DOHH2 (cell line): Measurements from ENCODE around the gene SYNDIG1.

ENCODE experiments used
- EZH2phosphoT487 ChIP-seq: fragments of 200-600 bp; sonication (generic); IDR thresholded peaks from 2 replicates; pipeline ENCODE4 v1.6.1; 2017; ENCODE audit warnings: borderline replicate concordance, mild to moderate bottlenecking, antibody characterized with exemption, low read length, moderate library complexity, mixed read lengths
- TF ChIP-seq, protein P1 (sequence below): fragments of 200-600 bp; sonication (generic); IDR thresholded peaks from one replicate; pipeline ENCODE4 v1.5.1; 2014; ENCODE audit warnings: antibody characterized with exemption, mild to moderate bottlenecking, low read depth, low read length; ENCODE audit not compliant: poor library complexity, severe bottlenecking

DNA sequence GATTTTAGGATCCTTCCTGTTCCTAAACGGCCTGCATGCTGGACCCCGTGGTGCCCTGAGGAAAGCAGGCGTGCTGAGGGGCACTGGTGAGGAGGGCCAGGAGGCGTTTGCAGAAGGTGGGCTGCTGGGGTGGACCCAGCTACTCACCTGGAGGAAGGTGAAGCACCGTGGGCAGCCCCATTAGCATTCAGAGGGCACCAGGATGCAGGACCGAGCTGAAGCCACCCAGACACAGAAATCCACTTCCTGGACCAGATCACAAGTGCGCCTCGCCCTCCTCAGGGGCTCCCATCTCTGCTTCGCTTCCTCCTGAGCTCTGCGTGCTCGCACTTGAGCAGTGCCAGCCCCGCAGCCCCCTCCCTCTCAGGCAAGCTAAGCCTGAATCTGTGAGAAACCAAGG, 187.0 kb downstream of the SYNDIG1 start:
- TF ChIP-seq, protein P1, sequence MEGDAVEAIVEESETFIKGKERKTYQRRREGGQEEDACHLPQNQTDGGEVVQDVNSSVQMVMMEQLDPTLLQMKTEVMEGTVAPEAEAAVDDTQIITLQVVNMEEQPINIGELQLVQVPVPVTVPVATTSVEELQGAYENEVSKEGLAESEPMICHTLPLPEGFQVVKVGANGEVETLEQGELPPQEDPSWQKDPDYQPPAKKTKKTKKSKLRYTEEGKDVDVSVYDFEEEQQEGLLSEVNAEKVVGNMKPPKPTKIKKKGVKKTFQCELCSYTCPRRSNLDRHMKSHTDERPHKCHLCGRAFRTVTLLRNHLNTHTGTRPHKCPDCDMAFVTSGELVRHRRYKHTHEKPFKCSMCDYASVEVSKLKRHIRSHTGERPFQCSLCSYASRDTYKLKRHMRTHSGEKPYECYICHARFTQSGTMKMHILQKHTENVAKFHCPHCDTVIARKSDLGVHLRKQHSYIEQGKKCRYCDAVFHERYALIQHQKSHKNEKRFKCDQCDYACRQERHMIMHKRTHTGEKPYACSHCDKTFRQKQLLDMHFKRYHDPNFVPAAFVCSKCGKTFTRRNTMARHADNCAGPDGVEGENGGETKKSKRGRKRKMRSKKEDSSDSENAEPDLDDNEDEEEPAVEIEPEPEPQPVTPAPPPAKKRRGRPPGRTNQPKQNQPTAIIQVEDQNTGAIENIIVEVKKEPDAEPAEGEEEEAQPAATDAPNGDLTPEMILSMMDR: no peak
- TF ChIP-seq EZH2phosphoT487: no peak
